ENCODE data around the gene OVOL1. TPM values are rescaled to one million over a fixed set of nuclear protein-coding genes. Genes with fewer than 3 reads are reported as not detected.

Gene OVOL1
- total and polyA plus RNA-seq, 2 of the 13 experiments (the other 11 are each of a cell fraction or from before 2014, with no cell fraction given), result 0.01 TPM; not detected in 1

- no peak for TF ChIP-seq MED8 (CRISPR knock-in tag; IDR thresholded peaks at IDR 0.05; ENCODE audit: insufficient replicate concordance)
- TF ChIP-seq ZNF232 (CRISPR knock-in tag; IDR thresholded peaks at IDR 0.05; ENCODE audit: borderline replicate concordance), result no peak
Observed at GRCh38 chr11:65742353-65742752, 44.5 kb upstream of the OVOL1 start (continued).

- Histone ChIP-seq H3K9me3 (ENCODE audit: low read length) (no peaks in the 10 kb centered on the region), H3K36me3 (replicated peaks in 1 of 2; ENCODE audit: control insufficient read depth in 1 of 2, insufficient read depth in 2 of 2, low read length in 2 of 2) (no peaks in the 10 kb centered on the region), H2AFZ (ENCODE audit: low read length) (no peak overlapping the region), H3K4me1 (ENCODE audit: insufficient read depth, low read length) (peaks cover 8% of the 10 kb centered on the region), H3K9ac (ENCODE audit: insufficient read depth, low read depth, low read length) (no peak overlapping the region), H3K79me2 (ENCODE audit: insufficient read depth, low read length) (no peaks in the 10 kb centered on the region), H3K4me2 (ENCODE audit: low read depth, low read length) (peak overlapping the region; percentile 77), H3K27me3 (ENCODE audit: control insufficient read depth in 1 of 2, insufficient read depth in 2 of 2, low read length in 2 of 2) (no peaks in the 10 kb centered on the region), H3K4me3 (replicated peaks in 1 of 3; ENCODE audit: insufficient read depth in 1 of 3, low read depth in 2 of 3, low read length in 3 of 3) (peak overlapping the region in 1 of 3 experiments; percentile 56; a peak in 1 of 6 replicates), H4K20me1 (ENCODE audit: insufficient read depth, low read length) (no peaks in the 10 kb centered on the region), H3K27ac (ENCODE audit: extremely low read length, insufficient read depth, low read length) (no peak overlapping the region)
- ChIA-PET POLR2A (interaction anchor here (0.6 to 2.5 kb wide), 9 partner anchors 23 to 237 kb away, joined by 3 to 15 read pairs (median 6); partner anchors contain the start of genes AP5B1, CCDC85B, KAT5 and MUS81), CTCF (ENCODE audit: low intra/inter-chr PET ratio, low total read pairs) (interaction anchor here (1.7 to 2.5 kb wide), 4 partner anchors 26 to 246 kb away, joined by 4 to 57 read pairs (median 10); partner anchors contain the start of gene KAT5)
- TF ChIP-seq ZNF740 (CRISPR knock-in tag; IDR thresholded peaks at IDR 0.05) (no peak), RAD51 (IDR thresholded peaks at IDR 0.05; ENCODE audit: borderline replicate concordance) (no peak), ZNF18 (CRISPR knock-in tag; IDR thresholded peaks at IDR 0.05; ENCODE audit: insufficient replicate concordance) (no peak), ZNF781 (CRISPR knock-in tag; IDR thresholded peaks at IDR 0.05; ENCODE audit: borderline replicate concordance, not compliant biosample characterization) (no peak), ARID3A (IDR thresholded peaks at IDR 0.05; ENCODE audit: low read depth, low read length) (no peak), ZBTB14 (CRISPR knock-in tag; IDR thresholded peaks at IDR 0.05) (no peak)
- DNase-seq (ENCODE audit: low spot score), result no peak
- FAIRE-seq, result no peak
- no TSS peak for BruUV-seq (replicated peaks)
- in situ Hi-C loops (cut with HindIII; ENCODE audit: extremely low pct_ligation_motif_present, low pct_unique_long_range_greater_than_20kb), result loop anchor here (5.0 kb wide), 1 partner anchor 74 kb away; no protein-coding TSS in a partner anchor
- intact Hi-C loops (cut with micrococcal nuclease; ENCODE audit: unreplicated experiment), result loop anchor here (1.0 kb wide), 1 partner anchor 75 kb away; no protein-coding TSS in a partner anchor
- no peak; the same call in 2 of the 3 replicates for ATAC-seq
- 33% methylated on average over 9 of the region's 10 CpGs for WGBS (ENCODE audit: low lambda C conversion rate)
Observed at GRCh38 chr11:65743681-65744025, 43.2 kb upstream of the OVOL1 start.

Measured in HepG2 (cell line).